Cardiac muscle cell (in vitro differentiated cells and primary cell): Measurements from ENCODE around the gene MAP4K5. TPM values are rescaled to one million over a fixed set of nuclear protein-coding genes. Genes with fewer than 3 reads are reported as not detected.
A peak's percentile ranks its signal among the peaks of the same experiment; 100 is the strongest.

Experiments used
- DNase-seq, 2 donors: peaks; one replicate each; pipeline versions ENCODE4 v3.0.0 to v3.0.0-alpha.2; 2010 to 2017; ENCODE audit warnings: low read depth in 1 of 2, low spot score in 1 of 2
- H3K27ac ChIP-seq: fragments of 200-600 bp; sonication (generic); 2 replicates; pipeline ENCODE4 v1.5.1; 2016
- H3K27me3 ChIP-seq: fragments of 200-600 bp; sonication (generic); 2 replicates; pipeline ENCODE4 v1.6.0; 2016; ENCODE audit warnings: control low read depth
- H3K36me3 ChIP-seq: fragments of 200-600 bp; sonication (generic); 2 replicates; pipeline ENCODE4 v1.5.1; 2016; ENCODE audit warnings: control low read depth
- H3K4me1 ChIP-seq: fragments of 200-600 bp; sonication (generic); 2 replicates; pipeline ENCODE4 v1.8.1; 2017; ENCODE audit warnings: low read depth, mild to moderate bottlenecking, mixed run types
- H3K4me3 ChIP-seq: fragments of 200-600 bp; sonication (generic); 2 replicates; pipeline ENCODE4 v1.5.1; 2016; ENCODE audit warnings: mild to moderate bottlenecking
- H3K9me3 ChIP-seq: fragments of 200-600 bp; sonication (generic); 2 replicates; pipeline ENCODE4 v1.5.1; 2017; ENCODE audit warnings: low read depth, mild to moderate bottlenecking, control low read depth
- polyA plus RNA-seq: library from polyadenylated mRNA; unstranded; fragments of >200 nt; fragmentation: Nextera tagmentation; extraction: Ambion mirVana; gene quantifications from 2 replicates; pipeline ENCODE4 v1.2.1, GENCODE V29; 2016
- total RNA-seq: library from RNA; depleted of rRNA; stranded (reverse); fragments of >200 nt; gene quantifications from 2 replicates; pipeline ENCODE4 v1.2.3, GENCODE V29; 2016
- TF ChIP-seq, protein P1 (sequence below): IDR thresholded peaks from 2 replicates; pipeline ENCODE4 v1.5.1; 2012; ENCODE audit warnings: low read depth, mild to moderate bottlenecking, low read length

The MAP4K5 gene
- total and polyA plus RNA-seq, 2 experiments from 2014 or later, result 53.0 to 402 TPM

DNA sequence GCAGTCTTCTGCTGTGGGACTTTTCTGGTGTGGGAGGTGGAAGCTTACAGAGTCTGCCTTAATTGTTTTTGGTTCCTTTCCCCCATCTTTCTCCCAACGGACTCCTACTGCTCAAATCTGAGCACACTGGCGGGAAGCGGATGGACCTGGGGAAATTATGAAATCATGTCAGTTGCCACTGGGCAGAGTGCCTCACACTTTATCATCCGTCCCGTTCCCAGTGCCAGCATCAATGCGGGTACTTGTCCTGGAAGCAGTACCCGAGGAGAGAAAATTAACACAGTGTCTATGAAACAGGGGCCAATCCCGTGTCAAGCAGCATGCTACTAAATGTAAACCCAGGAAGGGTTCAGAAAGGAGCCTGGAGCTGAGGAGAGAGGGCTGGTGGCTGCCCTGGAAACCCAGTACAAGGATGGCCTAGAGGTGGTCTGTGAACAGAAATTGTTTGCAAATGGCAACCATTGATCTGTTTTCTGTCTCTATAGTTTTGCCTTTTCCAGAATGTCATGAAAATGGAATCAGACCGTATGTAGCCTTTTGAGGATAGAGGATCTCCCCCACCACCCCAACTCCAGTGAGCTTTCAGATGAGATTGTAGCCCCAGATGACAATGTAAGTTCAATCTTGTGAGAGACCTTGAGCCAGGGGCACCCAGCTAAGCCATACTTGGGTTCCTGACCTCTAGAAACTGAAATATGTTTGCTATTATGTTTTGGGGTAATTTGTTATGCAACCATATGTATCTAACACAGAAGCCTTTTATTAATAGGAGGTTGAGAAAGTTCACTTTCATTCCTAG lies 134.8 kb downstream of the MAP4K5 start:
- H3K9me3 ChIP-seq, result no peaks in the 10 kb centered on the region
- TF ChIP-seq, protein P1, sequence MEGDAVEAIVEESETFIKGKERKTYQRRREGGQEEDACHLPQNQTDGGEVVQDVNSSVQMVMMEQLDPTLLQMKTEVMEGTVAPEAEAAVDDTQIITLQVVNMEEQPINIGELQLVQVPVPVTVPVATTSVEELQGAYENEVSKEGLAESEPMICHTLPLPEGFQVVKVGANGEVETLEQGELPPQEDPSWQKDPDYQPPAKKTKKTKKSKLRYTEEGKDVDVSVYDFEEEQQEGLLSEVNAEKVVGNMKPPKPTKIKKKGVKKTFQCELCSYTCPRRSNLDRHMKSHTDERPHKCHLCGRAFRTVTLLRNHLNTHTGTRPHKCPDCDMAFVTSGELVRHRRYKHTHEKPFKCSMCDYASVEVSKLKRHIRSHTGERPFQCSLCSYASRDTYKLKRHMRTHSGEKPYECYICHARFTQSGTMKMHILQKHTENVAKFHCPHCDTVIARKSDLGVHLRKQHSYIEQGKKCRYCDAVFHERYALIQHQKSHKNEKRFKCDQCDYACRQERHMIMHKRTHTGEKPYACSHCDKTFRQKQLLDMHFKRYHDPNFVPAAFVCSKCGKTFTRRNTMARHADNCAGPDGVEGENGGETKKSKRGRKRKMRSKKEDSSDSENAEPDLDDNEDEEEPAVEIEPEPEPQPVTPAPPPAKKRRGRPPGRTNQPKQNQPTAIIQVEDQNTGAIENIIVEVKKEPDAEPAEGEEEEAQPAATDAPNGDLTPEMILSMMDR, result no peak
- H3K4me1 ChIP-seq, result peaks cover 4% of the 10 kb centered on the region
- H3K27ac ChIP-seq, result peak overlapping the region; percentile 15
- H3K36me3 ChIP-seq, result no peaks in the 10 kb centered on the region
- H3K27me3 ChIP-seq, result peaks cover 10% of the 10 kb centered on the region
- H3K4me3 ChIP-seq, result peak overlapping the region; percentile 52
- DNase-seq, result no peak

DNA sequence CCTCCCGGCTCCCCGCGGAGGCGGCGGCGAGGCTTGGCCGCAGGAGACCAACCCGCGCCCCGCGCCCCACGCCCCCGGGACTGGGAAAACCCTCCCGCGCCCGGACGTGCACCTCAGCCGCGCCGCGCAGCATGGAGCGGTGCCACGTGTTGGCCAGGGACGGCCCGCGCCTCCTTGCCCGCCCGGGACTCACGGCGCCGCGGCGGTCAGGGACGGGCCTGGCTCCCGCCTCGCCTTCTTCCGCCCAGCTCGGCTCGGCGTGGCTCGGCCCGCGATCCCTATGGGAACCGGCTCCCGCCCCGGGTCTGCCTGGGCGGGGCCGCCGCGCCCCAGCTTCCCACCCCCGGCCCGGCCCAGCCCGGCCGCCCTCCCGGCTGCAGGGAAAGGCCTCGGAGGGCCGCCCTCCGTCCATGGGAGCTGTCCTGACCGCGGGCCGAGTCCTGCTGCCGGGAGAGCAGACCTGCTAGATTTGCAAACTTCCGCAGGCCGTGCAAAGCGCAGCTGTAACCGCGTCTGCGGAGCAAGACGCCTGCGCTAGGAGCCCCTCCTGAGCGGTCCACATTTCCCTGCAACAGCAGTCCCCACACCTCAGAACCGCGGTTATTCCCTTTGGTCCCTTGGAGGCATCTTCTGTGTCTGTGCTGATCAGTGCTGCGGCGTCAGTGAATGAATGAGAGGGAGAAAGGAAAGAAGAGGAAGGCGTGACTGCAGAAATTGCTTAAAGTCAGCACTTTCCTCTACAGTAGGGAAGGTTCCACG lies 135.6 kb downstream of the MAP4K5 start, which contains the start of gene CDKL1:
CDKL1 (minus strand) TSS at position 251 of the 759 bp plus-strand sequence. CDS start 1,013 bp downstream, outside the sequence.
- Histone ChIP-seq H3K9me3 (no peaks in the 10 kb centered on the region), H3K36me3 (no peaks in the 10 kb centered on the region), H3K27ac (peak within 1 kb of the TSS; percentile 15), H3K27me3 (peaks cover 10% of the 10 kb centered on the region), H3K4me1 (peaks cover 4% of the 10 kb centered on the region), H3K4me3 (peak within 1 kb of the TSS; percentile 52)
- DNase-seq, result peak; percentile 83 to 84
- TF ChIP-seq, protein P1, result no peak

DNA sequence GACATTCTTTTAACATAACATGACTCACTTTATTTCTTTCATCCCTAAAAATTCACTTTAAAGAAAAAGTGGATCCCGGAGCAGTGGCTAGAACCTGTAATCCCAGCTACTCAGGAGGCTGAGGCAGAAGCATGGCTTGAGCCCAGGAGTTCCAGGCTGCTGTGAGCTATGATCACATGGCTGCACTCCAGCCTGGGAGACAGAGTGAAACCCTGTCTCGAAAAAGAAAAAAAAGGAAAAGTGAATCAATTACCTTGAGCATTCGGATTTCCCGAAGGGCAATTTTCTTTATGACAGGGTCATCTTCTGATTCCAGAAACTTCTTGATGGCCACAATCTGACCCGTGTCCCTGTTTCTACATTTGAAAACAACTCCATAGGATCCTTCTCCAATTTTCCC lies 136.9 kb downstream of the MAP4K5 start:
- Histone ChIP-seq H3K36me3 (no peaks in the 10 kb centered on the region), H3K4me3 (no peak overlapping the region)
- DNase-seq, result no peak

DNA sequence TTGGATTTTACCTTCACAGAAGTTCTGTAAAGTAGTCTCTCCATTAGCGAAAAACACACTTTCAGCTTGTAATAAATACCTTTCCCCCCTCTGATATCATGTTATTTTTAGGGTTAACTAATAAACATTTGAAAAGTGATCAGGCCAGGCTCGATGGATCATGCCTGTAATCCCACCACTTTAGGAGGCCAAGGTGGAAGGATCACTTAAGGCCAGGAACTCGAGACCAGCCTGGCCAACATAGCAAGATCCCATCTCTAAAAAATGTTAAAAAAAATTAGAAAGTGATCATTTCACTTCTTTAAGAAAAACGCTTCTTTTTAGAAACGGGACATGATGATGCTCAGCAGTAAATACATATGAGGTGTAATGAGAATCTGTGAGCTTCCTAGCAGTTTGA lies 137.7 kb downstream of the MAP4K5 start:
- Histone ChIP-seq H3K27ac (no peak overlapping the region), H3K27me3 (peaks cover 10% of the 10 kb centered on the region), H3K4me1 (peaks cover 4% of the 10 kb centered on the region), H3K36me3 (no peaks in the 10 kb centered on the region), H3K9me3 (no peaks in the 10 kb centered on the region), H3K4me3 (no peak overlapping the region)
- TF ChIP-seq, protein P1, result no peak
- DNase-seq, result no peak

More for the DNA sequence above, 136.9 kb downstream of the MAP4K5 start:
- Histone ChIP-seq H3K27me3 (peaks cover 10% of the 10 kb centered on the region), H3K27ac (no peak overlapping the region), H3K4me1 (peaks cover 4% of the 10 kb centered on the region), H3K9me3 (no peaks in the 10 kb centered on the region)
- TF ChIP-seq, protein P1, result no peak

DNA sequence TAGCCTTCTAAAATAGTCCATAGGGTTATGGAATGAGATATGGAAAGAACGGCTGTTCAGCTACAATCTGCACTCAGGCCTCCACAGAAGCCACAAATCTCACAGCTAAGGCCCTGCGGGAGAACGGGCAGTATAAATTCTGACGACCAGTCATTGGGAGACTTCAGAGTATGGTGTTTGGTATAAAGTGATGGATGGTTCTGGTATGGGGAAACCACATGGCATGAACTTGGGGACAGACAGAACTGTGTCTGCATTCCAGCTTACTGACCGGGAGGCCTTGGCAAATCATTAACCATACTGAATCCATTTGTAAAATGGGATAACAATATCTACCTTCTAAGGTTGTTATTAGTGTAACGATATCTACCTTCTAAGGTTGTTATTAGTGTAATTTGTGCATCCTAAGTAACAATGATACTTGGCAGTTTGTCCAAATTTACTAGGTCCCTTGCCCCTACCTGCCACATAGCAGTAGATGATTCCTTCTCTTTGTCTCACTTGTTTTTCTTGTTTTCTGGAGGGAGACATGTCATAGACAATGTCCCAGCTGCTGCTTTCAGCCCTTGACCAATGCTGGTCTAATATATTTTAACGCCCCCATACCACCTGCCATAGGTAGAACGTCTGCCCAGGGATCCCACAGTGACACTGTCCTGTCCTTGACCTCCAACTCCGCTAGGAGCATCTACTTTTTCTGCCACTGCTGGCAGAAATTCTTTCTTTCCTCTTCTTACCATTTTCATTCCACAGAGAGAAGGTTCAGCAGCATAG lies 142.5 kb downstream of the MAP4K5 start:
- Histone ChIP-seq H3K4me1 (no peaks in the 10 kb centered on the region), H3K4me3 (no peak overlapping the region), H3K36me3 (no peaks in the 10 kb centered on the region), H3K27me3 (peaks cover 4% of the 10 kb centered on the region), H3K9me3 (no peaks in the 10 kb centered on the region), H3K27ac (no peak overlapping the region)
- no peak for DNase-seq
- TF ChIP-seq, protein P1, result no peak
